SK-N-MC (cell line): Measurements from ENCODE around the gene BABAM2.

Source experiments
- EZH2 ChIP-seq: fragments of 200-600 bp; sonication (generic); IDR thresholded peaks from one replicate; pipeline ENCODE4 v1.6.1; 2017; ENCODE audit warnings: antibody characterized with exemption
- FOXP2 ChIP-seq: optimal IDR thresholded peaks from 2 replicates; pipeline ENCODE3; 2011; ENCODE audit warnings: mild to moderate bottlenecking, moderate library complexity; ENCODE audit not compliant: insufficient read depth; ENCODE audit errors: extremely low read length, control extremely low read depth
- POLR2AphosphoS5 ChIP-seq: IDR thresholded peaks from 2 replicates; pipeline ENCODE4 v1.6.1; 2012; ENCODE audit warnings: mild to moderate bottlenecking, low read depth, low read length, borderline replicate concordance

DNA sequence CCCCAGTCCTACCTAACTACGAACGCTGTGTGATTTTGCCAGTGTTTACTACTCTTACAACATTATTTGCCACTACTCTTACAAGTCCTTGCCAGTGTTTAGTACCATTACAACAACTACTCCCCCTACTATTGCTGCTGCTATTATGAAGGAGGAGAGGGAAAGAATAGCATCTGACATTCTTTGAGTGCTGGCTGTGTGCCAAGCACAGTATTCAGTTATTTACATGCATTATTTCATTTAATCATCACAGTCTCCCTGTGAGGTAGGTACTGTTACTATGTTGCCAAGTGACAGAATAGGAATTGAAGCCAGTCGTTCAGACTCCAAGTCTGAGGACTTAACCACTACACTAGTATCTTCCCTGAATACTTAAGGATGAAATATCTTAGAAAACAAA lies 316.2 kb downstream of the BABAM2 start:
- TF ChIP-seq POLR2AphosphoS5: no peak
- TF ChIP-seq EZH2: no peak
- no peak for TF ChIP-seq FOXP2
